Muscle of back (tissue), 11 donors: ENCODE results near the gene ACTL7B. TPM values are rescaled to one million over a fixed set of nuclear protein-coding genes. Genes with fewer than 3 reads are reported as not detected.
"Not testable (repeated sequence)": the region's sequence is repeated elsewhere in the genome, so short reads cannot be mapped to it uniquely, and the experiment has no call there.

ENCODE experiments used
- DNase-seq, 3 donors: peaks; one replicate each; pipeline versions ENCODE4 v3.0.0 to v3.0.0-alpha.2; 2013
- polyA plus RNA-seq, 10 donors: library from polyadenylated mRNA; unstranded; fragments of 120-200 nt; gene quantifications; one replicate each; pipeline ENCODE4 v1.2.1, GENCODE V29; 2013; ENCODE audit not compliant: insufficient read length in 10 of 10

ACTL7B gene
- polyA plus RNA-seq, 10 donors: not detected

DNA sequence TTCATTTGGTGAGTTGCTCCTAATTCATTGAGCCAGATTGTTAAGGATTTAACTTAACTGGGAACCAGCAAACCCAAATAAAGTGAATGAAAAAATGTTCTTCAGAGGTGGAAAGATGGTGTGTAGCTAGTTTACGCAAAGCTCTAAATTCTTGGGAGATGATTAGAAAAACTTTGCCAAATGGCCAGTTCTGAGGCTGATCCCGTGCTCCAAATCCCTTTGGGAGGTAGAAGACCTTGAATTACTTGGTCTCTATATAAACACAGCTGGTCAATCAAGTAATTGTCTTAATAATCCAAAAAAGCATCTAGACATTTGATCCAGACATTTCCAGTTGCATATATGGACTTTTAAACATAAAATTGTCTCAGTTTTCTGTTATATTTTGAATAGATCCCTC is 11.4 kb downstream of the ACTL7B start:
- DNase-seq: peak; percentile 44 to 71 (median 63)

DNA sequence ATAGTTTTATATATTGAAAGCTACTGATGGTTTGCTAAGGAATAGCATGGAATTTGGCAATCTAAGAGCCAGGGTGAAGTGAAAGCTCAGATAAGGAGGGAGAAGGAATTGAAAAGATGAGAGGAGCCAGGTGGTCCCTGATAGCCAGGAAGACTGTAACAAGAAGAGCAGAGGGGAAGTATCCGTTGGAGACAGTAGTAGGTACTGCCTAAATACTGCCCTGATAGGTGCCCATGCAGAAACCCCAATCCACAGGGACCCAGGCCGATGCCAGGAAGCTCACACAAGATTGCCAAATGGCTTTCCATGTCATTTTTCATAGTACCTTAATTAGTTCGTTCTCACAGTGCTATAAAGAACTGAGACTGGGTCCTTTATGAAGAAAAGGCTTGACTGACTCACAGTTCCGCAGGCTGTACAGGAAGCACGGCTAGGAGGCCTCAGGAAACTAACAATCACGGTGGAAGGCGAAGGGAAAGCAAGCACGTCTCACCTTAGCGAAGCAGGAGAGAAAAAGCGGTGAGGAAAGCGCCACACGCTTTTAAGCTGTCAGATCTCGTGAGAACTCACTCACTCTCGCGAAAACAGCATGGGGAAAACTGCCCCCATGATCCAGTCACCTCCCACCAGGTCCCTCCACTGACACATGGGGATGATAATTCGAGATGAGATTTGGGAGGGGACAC is 13.0 kb downstream of the ACTL7B start:
- no peak for DNase-seq

DNA sequence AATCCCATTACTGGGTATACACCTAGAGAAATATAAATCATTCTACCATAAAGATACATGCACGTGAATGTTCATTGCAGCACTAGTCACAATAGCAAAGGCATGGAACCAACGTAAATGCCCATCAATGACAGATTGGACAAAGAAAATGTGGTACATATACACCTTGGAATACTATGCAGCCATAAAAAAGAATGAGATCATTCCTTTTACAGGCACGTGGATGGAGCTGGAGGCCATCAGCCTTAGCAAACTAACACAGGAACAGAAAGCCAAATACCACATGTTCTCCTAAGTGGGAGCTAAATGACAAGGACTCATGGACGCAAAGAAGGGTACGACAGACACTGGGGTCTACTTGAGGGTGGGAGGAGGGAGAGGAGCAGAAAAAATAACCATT is 16.2 kb downstream of the ACTL7B start:
- DNase-seq: not testable (repeated sequence)

DNA sequence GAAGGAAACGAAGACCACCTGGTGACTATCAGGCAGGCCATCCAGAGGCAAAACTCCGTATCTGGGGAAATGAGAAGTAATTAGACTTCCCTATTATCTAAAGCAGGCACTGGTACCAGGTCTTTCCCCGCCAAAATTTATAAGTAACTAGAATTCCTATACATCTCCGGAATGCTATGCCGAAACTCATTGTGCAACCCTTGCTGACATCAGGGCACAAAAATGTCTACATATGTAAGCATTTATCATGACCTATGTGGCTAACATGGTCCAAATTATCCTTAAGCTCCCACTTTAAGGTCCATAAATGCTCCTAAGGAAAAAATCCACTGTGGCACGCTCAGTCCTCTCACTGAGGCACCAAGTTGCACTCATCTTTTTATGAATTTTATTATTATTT is 17.8 kb downstream of the ACTL7B start:
- peak in 1 of 3 donors; percentile 77 for DNase-seq

DNA sequence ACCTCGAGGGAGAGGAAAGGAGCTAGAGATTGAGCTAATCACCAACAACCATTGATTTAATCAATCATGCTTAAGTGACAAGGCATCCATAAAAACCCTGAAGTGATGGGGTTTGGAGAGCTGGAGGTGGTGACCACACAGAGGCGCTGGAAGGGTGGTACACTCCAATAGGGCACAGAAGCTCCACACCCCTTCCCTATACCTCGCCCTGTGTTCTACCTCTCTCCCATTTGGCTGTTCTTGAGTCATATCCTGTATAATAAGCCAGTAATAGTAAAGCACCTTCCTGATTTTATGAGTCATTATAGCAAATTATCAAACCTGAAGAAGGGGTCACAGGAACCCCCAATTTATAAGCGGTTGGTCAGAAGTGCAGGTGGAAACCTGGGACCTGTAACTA is 18.3 kb downstream of the ACTL7B start:
- DNase-seq: no peak

DNA sequence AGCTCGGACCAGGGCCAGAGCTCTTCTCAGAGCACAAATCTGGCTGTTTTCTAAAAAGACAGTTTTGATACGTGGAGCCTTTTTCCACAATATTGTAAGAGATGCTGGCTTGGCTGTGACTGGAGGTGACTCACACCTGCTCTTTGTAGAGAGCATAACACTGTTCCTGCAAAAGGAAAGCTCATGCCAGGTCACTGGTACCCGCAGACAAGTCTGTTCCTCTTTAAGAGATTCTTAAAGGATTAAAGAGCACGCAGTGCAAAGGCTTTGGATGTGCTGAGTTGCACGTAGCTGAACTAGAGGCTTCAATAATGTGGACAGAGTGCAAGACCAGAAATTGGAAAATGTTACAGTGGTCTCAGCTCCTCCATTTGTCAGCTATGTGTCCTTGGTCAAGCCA is 19.0 kb downstream of the ACTL7B start:
- peak in 1 of 3 donors; percentile 20 for DNase-seq

DNA sequence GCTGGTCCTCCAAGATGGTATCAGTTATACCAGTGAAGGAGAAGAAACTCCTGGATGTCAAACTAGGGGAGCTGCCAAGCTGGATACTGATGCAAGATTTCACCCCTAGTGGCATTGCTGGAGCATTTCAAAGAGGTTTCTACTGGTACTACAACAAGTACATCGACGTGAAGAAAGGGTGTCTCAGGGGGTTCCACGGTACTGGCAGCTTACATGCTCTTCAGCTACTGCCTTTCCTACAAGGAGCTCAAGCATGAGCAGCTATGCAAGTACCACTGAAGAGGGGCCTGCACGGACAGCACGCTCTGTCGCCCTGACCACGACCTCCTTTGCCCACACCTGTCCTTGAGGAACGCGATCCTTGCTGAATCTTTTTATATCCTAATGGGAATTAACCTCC is 19.5 kb downstream of the ACTL7B start:
- no peak for DNase-seq

DNA sequence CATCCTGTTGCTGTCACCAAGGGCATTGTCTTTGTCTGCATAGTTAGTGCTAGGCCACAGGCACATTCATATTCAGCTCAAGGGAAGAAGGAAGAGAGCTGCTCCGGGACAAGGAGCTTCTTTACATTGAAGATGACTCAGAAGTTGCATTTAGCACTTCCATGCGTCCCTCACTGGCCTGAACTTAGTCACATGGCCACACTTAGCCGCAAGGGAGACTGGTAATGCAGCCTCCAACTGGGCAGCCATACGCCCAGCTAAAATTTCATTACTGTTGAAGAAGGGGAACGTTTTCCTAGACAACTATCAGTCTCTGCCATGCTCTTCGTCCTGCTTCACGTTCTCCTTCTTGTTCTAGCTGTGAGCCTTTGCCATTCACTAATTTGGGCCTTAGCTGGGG is 20.0 kb downstream of the ACTL7B start:
- no peak for DNase-seq

DNA sequence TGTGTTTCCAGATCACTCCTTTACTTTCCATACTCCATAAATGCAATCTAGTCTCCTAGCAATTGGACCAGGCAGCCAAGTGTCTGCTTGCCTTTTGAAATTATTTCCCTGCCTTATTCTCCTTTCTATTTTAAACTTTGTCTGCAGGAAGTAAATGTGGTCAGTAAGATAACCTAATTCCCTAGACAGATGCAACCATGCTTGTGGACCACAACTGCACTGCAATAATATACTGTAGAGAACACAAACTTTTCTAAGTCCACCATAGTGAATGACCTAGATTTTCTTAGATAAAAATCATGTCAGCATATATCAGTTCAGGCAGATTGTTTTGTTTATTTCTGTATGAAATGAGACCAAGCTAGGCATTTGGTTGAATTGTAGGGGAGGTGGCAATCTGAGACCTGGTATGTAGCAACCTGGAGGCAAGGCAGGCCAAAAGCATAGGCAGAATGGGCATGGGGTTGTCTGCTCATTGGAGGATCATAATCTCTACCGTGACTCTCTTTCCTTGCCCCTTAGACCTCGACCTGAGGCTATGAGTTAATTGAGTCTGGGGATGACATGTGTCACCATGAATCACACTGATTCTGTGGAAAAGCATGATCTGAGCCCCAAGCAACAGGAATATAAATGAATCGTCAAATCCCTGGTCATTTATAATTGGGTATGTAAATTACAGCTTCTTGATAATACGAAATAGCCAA is 20.7 kb downstream of the ACTL7B start:
- no peak for DNase-seq

DNA sequence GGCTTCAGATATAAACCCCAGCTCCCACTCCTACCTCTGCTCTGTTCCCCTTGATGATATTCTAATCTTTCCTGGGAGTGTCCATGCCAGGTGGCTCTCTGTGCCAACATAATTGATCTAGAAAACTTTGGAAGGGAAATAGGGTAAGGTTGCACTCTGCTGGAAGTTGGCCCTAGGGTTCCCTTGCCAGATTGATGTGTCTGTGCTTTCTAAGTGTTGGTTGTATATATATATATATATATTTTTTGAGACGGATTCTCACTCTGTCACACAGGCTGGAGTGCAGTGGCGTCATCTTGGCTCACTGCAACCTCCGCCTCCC is 23.6 kb downstream of the ACTL7B start:
- DNase-seq: no peak

DNA sequence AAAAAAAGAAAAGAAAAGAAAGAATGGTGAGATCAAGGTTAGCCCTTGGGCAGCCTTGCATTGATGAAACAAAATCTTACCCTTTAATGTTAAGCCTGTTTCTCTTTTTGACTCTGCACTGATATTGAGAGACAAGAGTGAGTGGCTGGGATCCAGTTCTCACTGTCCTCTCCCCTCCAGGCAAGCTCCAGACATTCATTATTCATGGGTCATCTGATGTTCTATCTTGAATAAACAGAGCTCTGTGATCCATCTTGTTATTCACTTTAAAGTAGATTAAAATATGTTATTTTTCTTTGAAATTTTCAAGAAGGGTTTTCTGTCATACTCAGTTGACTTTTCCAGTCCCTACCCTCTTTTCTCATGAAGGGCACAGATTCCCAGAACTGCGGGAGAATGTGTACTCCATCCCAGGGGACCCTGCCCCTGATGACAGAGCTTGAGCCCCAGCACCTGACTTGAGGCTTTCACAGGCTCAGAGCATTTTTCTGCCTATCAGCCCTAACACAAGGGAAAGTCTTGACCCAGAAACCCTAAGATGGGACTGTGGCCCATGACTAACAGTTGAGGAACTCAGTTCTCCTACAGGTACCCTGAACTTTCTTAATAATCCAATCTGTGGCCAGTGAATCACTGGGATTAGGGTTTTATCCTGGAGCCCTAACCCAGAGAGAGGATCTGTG is 24.1 kb downstream of the ACTL7B start:
- DNase-seq: no peak

DNA sequence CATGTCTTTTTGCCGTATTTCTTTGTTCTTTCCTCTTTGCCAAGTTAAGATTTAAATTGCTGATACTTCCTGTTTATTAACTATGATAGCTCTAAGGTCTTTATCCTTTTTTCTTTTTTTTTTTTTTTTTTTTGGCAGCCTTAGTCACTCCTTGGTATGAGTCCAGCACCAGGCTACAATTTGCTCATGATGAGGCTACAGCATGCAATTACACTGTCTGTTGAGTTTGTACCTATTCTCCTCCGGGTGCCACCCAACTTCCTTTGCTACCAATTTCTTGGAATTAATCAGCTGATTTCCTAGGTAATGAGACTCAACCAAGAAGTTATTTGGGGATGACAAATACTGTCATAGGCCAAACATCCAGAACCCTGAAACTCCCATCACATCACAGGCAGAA is 25.5 kb downstream of the ACTL7B start:
- no peak for DNase-seq

DNA sequence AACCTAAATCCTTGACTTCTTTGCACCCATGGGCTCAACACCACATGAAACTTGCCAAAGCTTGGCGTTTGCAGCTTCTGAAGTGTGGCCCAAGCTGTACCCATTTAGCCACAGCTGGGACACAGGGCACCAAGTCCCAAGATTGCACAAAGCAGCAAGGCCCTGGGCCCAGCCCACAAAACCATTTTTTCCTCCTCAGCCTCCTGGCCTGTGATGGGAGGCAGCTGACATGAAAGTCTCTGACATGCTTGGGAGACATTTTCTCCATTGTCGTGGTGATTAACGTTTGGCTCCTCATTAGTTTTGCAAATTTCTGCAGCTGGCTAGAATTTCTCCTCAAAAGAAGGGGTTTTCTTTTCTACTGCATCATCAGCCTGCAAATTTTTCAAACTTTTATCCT is 32.0 kb downstream of the ACTL7B start:
- DNase-seq: no peak

DNA sequence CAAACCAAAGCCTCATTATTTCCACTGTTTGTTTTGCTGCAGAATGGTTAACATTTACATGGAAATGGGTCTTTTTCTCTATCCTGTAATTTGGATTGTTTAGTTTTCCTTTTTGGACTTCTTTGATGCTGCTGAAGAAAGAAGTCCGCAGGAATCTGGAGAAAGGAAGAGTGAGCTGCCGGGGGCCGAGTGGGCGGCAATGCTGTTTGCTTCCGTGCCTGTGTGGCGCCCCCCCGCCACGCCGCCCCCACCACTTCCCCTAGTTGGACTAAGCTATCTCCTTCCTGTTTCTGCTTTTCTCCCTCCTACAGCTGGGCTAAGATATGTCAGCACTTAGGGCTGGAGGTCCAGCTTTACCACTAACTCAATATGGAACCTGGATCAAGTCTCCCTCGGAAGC is 39.7 kb downstream of the ACTL7B start:
- no peak for DNase-seq

DNA sequence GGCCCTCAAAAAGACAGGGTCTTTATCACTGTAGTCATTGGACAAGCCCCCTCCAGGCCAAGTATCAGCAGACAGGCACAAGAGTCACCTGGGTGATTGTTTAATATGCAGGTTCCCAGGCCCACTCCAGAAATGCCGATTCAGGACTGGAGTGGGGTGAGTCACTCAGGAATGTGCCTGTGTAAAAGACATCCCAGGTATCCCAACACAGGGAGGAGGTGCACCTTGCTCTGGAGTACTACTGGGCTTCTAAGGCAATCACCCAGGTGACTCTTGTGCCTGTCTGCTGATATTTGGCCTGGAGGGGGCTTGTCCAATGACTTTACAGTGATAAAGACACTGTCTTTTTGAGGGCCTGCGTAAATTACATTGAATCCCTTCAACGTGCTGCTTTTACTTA is 40.6 kb downstream of the ACTL7B start:
- DNase-seq: no peak

DNA sequence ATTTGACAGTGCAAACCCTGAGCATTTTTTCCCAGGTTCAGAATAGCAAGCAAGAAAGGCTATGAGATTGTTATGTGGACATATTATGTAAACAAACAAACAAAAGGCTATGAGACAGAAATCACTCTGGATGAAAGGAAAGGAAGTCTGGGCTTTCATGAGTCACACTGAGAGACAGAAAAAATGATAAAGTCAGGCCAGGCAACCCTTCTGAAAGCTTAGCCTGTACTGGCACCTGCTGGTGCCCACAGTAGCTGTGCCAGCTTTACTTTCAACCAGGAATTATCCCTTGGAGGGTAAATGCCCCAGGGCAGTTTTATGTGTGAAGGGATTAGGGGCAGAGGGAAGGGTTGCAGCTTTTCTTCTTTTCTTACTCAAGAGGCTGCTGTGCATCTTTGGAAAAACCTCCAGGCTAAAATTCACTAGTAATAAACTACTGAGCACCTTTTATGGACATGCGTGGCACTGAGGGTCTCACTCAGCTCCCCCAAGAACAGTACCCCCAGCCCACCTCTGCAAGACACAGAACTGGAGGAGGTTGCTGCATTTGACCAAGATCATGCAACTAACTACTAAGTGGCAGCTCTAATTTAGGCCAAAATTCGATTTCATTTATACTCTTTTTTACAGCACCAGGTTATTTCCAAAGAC is 41.7 kb downstream of the ACTL7B start:
- DNase-seq: no peak

DNA sequence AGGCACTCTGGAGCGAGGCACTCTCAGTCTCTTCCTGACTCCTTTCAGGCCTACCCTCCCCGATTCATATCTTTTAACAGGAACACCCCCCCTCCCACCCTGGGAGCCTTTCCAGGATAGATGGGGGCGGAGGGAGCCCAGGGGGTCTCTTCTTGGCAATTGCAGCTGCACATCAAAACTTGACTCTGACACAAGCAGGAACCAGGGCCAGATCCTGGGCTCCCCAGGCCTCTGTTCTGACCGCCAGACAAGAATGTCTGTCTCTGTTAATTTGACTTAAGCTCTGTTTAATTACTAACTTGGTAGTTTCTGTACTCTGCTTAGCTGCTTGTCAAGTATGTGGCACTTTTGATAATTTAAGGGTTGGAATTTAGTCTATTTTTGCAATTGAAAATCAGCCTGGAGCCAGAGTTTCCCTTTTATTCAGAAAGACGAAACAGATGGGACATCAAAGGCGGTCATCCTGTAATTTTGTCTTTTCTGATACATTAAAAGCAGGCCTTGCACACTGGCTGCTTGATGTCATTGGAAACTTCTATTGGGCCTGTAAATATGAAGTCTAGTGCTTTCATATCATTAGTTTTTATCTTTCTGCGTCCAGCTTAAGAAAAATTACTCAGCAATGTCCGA is 43.3 kb downstream of the ACTL7B start:
- peak in 2 of 3 donors; percentile 46 to 66 for DNase-seq

DNA sequence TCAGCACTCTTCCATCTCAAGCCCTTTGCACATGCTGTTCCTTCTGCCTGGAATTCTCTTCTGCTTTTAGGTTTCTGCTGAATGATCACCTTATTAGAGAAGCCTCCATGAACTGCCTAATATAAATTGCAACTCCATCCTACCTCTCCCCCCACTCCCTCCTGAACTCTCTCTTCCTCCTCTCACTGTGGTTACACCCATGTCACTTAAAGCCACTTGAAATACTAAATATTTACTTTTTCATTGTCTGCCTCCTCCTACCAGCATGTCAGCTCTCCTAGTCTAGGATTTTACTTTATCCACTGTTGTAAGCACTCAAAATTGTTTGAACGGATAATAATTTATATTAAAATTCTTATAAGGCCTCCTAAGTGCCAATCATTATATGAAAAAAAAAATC is 43.8 kb downstream of the ACTL7B start:
- DNase-seq: no peak

DNA sequence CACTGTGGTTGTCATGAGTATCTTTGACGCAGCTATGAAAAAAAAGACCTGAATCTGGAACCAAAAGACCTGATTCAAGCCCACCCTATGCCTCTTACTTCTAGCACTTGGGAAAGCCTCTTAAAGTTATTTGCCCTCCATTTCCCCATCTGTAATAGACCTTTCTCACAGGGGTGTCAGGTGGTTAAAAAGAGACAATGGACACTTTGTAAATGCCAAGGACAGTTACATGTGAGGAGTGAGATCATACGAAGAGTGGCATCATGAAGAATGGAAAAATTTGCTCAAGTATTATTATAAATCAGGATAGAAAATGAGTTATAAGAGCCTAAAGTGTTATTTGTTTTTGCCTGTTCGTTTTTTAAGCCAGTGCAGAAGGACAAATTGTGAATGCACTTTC is 46.5 kb downstream of the ACTL7B start:
- DNase-seq: no peak
